Inferior parietal cortex (tissue), 1 donor: Measurements from ENCODE around the gene PSMB7.

Source experiments
- DNase-seq: peaks from one replicate; pipeline ENCODE4 v3.0.0-alpha.2; 2016; ENCODE audit errors: extremely low spot score

Gene PSMB7

GRCh38 chr9:124384210-124384609 lies 31.0 kb downstream of the PSMB7 start:
- DNase-seq, result no peak

- no peak for DNase-seq
Measured at GRCh38 chr9:124381170-124381945, 33.9 kb downstream of the PSMB7 start.

DNA sequence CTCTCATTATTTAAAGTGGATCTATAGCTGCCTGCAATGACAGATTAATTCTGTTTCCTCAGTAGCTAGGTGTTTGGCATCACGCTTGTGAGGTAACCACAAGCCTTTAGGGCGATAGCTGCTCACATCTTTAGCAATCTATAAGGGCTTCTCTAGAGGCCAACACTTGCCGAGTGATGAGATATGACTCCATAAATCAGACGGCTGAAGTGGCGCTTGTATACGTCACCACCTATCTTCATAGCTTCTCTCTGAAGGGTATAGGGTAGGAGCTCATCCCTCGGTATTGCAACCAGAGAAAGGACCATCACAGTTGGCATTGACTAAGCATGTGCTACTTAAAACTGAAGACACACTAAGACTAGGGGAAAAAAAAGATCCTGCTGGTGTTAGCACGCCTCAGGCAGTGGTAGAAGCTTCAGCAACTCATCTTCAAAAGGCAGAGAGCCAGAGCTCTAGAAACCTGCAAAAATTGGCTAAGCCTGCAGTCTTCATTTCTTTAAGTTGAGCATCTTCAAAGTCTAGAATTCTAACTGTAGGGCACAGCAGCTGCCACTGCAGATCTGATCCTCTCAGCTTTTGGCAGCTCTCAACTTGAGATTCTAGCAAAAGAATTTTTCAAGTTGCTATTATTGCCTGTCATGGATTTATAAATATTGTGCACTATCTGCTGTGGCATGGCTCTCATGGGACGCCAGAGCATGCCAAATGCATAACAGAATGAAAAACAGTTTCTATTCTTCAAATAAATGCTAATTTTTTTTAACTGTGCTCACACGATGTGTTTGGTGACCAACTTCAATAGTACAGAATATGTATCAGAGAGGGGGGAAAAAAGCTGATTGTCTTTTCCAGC lies 37.5 kb downstream of the PSMB7 start:
- peak; percentile 46 for DNase-seq

DNA sequence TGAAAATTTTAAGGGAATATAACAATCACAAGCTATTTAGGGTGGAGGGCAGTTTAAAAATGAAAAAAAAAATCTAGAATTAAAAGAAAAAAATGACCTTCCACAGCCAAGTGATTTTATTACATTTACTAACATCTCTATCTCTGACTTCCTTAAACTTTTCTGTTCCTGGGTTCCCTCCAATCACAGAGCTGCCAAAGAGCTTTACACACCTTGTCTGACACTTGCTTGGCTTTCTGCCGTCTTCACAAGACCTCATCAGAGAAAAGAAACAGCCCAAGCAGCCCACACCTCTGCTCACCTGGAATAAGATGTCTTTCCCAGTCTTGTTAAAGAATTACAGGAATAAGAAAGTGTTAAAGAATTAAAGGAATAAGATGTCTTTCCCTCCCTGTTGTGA lies 38.9 kb downstream of the PSMB7 start:
- DNase-seq, result no peak

GRCh38 chr9:124375726-124376125 lies 39.5 kb downstream of the PSMB7 start:
- DNase-seq, result no peak

- DNase-seq, result no peak
Measured at GRCh38 chr9:124373851-124374250, 41.4 kb downstream of the PSMB7 start.

GRCh38 chr9:124373386-124373785 lies 41.9 kb downstream of the PSMB7 start:
- DNase-seq, result no peak

DNA sequence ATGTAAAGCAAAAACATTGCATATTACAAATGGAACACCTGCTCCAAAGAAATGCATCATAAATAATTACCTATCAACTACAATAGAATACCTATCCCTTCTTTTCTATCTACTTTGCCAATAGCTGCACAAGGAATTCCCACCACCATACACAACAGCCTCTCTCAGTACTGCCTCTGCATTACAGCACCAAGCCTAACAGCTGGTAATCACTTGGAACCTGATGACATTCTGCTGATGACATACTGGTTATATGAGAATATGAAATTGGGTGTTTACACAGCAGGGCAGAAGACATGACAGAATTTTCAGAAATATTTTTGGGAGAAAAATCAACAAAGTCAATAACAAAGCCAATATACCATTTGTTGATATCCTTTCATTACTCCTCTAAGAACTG lies 43.2 kb downstream of the PSMB7 start:
- no peak for DNase-seq

DNA sequence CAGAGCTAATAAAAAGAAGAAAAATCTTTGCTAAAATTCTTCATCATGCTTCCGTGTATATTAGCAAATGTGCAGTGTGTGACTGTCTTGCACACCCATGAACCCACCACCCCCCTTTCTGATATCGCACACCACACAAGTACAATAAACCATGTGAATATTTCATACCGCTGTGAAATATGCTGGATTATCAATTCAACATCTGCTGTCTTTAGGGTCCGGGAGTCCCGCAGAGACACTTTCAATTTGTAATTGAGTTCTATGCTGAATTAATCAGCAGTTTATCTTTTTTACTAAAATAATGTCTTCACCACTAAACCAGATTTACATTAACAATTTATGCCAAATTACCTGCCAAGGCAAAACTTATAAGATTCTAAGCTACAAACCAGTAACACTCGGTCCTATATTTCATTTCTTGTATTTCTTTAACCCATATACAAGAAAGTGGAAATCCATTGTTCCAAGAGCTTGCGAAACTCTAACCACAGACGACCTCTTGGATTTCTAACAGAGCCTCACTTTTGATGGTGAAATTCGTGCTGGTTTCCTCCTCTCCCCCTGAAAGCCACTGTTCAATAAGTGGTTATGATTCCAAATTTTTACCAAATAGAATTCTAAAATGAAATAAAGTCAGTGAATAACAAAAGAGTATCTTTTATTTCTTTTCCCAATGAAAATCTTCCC lies 44.2 kb downstream of the PSMB7 start:
- DNase-seq, result no peak

DNA sequence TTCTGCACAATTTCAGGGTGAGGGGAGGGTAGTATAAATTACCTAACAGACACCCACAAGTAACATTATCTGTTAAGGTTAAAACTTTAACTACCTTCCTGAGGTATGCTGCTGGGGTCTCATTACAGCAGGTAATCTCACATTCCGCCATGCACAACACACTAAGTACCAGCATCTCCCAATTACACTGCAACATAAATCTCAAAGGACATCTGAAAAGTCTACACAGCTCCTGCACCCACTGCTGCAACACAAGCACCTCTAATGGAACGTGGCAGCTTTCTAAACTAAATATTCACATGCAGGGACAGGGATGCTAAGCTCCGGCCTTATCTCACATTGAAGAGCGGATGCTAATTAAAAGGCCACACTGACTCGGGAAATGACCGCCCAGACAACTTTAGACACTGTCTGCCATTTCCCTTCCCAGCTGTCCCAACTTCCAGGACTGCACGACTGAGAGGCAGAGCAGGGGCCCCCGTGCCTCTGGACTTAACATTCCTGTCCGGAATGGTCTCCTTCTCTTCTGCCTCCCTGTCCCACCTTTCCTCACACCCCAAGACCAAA lies 45.9 kb downstream of the PSMB7 start:
- DNase-seq, result no peak

GRCh38 chr9:124368692-124369091 lies 46.5 kb downstream of the PSMB7 start:
- no peak for DNase-seq

GRCh38 chr9:124366476-124367220 lies 48.6 kb downstream of the PSMB7 start:
- DNase-seq, result no peak

DNA sequence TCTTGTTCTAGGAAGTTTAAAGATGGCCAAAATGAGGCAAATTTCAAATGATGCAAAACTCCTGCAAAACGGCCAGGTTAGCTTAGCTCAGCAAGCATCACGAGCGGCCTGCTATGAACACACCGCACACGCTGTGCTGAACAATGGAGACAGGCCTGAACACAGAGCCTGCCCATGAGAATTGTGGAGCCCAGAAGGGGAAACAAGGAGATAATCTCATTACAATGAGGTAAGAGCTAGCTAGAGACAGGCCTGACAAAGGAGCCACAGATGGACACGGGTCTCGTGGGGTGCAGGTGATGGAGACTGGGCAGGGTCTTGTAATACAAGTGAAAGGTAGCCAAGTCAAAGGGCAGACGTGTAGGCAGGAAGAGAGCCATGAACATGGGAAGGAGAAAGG lies 50.2 kb downstream of the PSMB7 start:
- DNase-seq, result no peak

DNA sequence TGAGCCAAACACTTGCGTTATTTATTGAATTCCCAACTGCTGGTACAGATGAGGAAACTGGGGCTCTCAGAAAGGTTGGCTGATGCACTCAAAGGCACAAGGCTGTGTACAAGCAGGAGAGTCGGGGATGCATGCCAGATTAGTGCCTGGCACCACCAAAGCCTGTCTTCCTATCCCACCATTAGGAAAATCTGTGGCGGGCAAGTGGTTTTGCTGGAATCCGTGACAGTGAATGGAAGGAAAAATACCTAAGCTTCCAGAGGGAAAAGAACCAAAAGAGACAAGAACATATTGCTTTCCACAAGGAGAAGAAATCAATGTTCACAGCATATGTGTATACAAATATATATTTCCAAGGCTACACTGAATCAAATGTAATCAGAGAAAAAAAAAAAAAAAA lies 51.1 kb downstream of the PSMB7 start:
- no peak for DNase-seq

DNA sequence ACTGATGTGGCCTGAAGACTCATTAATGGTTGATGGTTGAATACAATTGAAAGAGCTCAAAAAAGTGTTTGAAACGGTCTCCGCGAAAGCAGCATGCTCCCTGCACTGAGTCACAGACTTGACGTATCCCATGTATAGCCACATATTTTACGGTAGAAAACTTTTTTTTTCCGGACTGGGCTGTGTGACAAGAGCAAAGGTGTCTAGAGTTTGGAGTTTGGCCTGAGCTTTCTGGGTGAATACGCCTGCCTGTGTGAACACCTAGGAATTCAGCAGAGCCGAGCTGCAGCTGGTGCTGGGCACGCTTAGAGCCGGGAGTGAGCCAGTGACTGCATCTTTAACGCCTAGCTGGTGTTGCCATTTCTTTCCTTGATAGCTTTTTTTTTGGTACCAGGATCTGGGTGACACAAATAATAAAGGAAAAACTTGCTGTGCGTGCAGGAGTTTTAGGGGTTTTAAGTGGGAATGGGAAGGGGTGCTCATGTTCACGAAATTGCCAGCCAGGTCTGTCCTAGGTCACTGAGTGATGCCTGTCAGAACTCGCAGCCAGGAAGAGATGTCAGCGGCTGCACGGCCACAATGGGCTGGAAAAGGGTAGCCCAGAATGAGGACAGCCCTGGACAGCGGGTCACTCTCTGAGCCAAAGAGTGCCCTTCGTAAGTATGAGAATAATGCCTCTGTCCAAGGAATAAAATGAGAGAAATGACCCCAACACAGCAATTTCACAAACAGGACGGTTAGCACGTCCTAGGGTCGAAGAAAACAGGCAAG lies 51.7 kb downstream of the PSMB7 start:
- no peak for DNase-seq

- no peak for DNase-seq
Measured at GRCh38 chr9:124361128-124361527, 54.1 kb downstream of the PSMB7 start.

- DNase-seq, result no peak
Measured at GRCh38 chr9:124359855-124360678, 55.2 kb downstream of the PSMB7 start.

GRCh38 chr9:124359426-124359825 lies 55.8 kb downstream of the PSMB7 start:
- DNase-seq, result no peak

GRCh38 chr9:124358631-124359030 lies 56.6 kb downstream of the PSMB7 start:
- no peak for DNase-seq
